Activated CD4-positive, alpha-beta T cell treated with anti-CD3 and anti-CD28 coated beads, Interleukin-2, amount 50 U/mL, for 24 hours (primary cell): ENCODE results near the gene PDHX.

ENCODE experiments used
- DNase-seq, 2 donors: peaks; one replicate each; pipeline ENCODE4 v3.0.0-alpha.2; 2020; ENCODE audit warnings: low read depth in 1 of 2, low spot score in 1 of 2

PDHX gene

DNA sequence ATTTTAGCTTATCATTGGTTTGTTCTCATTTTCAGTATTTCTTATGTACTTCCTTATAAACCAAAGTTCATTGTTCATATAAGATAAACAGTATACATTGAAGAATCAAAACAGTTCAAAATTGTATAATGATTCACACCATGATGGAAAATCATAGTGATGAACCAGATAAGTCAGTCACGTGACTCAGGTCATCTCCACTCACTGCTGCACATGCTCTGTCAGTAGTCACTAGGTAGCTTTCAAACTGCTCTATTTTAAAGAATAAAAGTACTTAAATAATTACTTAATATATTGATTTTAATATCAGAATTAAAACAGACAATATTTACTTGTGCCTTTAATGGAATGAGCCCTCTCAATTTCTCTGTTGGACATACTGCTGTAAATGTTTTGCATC, 37.5 kb downstream of the PDHX start:
- DNase-seq, result no peak

DNA sequence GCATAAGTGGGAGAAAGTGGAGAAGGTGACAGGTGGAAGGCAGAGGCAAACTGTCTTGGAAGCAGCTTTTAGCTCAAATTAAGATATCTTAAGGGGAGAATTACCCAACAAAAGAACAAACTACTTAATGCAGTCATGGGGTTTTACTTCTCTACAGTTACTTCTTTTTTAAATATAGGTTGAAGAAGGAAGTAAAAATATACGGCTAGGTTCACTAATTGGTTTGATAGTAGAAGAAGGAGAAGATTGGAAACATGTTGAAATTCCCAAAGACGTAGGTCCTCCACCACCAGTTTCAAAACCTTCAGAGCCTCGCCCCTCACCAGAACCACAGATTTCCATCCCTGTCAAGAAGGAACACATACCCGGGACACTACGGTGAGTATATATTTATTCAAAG, 40.8 kb downstream of the PDHX start:
- no peak for DNase-seq

DNA sequence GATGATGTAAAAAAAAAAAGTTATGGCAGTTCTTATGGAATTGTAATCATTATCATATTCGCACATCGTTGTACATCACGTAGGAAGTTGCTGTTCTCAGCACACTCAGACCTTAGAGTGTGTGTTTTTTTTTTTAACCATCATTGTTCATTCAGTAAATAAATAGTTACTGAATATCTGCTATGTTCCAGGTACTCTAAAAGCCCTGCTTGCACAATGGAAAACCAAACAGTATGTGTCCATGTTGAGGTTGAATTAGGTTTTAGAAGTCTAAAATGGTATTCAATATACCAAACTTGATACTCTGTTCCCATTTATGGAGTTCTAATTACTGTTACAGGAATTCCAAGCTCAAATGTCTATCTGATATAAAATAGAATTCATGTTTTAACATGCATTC, 41.2 kb downstream of the PDHX start:
- no peak for DNase-seq

DNA sequence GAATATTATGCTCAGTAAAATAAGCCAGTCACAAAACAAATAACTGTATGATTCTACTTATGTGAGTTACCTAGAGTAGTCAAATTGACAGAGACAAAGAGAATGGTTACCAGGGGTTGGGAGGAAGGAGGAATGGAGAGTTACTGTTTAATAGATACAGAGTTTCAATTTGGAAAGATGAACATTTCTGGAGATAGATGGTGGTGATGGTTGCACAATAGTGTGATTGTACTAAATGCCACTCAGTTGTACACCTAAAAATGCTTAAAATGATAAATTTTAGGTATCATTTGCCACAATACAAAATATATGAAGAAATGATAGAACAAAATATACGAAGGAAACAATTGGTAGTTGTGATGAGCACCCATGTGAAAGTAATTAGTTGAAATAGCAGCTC, 43.4 kb downstream of the PDHX start:
- no peak for DNase-seq

DNA sequence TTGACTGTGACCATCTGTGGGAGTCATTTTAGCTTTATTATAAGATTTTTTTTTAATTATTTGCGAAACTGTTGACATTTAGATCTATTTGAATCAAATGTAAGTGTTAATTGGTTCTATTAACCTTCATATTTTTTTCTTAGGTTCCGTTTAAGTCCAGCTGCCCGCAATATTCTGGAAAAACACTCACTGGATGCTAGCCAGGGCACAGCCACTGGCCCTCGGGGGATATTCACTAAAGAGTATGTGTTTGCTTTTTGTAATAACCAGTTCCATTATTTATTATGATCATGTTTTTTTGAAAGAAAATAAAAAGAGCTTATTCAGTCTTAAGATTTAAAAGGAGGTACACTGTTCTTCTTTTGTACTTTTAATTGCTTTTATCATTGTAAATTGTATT, 43.9 kb downstream of the PDHX start:
- DNase-seq, result no peak

DNA sequence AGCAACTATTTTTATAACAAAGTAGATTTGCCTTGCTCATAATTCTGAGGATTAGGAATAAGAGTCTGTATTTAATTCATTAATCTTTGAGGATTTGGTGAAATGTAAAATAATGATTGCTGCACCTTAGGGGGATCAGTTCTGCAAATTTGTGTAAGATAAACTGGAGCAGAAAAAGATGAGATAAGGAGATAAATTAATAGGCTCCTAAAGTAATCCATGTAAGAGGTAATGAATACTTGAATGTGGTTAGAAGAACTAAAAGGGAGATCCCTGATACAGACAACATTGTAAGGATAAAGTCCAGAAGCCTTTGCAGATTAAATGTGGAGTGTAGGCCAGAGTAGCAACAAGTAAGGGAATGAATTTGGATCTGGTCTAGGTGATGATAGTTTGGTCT, 45.6 kb downstream of the PDHX start:
- DNase-seq, result no peak

DNA sequence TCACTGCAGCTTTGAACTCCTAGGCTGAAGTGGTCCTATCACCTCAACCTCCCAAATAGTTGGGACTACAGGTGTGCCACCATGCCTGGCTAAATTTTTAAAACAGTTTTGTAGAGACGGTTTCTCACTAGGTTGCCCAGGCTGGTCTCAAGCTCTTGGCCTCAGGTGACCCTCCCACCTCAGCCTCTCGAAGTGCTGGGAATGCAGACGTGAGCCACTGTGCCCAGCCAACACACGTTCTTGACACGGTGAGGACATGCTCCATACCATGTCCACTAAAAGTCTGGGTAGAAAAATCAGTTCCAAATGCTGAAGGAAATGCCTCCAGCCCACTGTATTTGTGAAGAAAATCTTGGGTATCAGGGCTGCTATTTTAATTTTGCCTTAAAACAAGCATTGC, 46.9 kb downstream of the PDHX start:
- no peak for DNase-seq

DNA sequence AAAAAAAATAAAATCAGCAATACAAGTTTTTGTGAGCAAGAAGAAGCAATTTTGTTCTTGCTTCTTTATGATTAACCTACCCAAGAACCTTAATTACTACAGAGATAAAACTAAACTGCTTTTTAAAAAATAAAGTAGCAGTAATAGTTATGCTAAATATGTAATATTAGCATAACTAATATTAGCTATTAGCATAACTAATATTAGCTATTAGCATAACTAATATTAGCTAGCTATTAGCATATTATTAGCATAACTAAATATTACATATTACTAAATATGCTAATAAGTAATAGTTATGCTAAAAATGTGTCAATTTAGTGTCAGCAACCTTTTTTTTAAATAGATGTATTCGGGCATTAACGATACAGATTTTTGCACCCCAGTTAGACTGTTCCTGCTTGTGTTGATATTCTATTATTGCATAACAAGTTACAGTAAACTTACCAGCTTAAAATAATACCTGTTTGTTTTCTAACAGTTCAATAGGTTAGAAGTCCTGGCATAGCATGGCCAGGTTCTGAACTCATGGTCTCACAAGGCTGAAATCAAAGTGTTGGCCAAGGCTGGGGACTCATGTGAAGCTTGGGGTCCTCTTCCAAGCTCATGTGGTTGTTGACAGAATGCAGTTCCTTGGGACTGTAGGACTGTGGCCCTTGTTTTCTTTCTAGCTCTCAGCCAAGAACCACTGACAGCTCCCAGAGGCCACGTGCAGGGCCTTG, 48.4 kb downstream of the PDHX start:
- DNase-seq, result no peak

DNA sequence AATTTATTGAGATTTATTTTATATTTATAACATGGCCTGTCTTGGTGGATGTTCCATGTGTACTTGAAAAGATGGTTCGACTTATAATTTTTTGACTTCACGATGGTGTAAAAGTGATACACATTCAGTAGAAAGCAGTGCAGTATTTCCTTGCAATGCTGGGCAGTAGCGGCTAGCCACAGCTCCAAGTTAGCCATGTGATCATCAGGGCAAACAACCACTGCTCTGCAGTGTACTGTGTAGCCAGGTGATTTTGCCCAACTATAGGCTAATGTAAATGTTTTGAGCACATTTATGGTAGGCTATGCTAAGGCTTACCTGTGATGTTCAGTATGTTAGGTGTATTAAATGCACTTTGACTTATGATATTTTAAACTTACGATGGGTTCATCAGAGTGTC, 52.4 kb downstream of the PDHX start:
- no peak for DNase-seq

DNA sequence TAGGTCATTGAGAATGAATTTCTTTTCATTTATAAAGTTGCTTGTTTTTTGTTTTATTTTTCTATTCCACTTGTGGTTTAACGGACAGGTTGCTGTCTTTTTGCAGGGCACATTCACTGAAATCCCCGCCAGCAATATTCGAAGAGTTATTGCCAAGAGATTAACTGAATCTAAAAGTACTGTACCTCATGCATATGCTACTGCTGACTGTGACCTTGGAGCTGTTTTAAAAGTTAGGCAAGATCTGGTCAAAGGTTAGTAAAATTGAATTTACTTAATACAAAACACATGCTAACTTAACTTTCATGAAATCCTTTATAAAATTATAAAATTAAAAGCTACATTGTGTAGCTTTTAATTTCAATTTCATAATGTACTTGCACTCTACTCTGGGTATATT, 53.6 kb downstream of the PDHX start:
- no peak for DNase-seq

DNA sequence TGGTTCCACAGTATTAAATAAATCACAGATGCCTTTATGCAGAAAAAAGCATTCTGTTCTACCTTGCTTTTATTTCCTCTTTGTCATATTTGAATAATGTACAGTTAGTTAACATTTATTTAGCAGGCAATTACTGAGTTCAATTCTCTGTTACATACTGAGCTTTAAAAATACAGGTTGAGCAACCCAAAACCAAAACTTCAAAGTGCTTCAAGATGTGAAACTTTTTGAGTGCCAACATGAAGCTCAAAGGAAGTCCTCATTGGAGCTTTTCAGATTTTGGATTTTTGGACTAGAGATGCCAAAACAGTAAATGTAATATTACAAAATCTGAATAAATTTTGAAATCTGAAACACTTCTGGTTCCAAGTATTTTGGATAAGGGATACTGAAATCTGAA, 54.1 kb downstream of the PDHX start:
- DNase-seq, result no peak

DNA sequence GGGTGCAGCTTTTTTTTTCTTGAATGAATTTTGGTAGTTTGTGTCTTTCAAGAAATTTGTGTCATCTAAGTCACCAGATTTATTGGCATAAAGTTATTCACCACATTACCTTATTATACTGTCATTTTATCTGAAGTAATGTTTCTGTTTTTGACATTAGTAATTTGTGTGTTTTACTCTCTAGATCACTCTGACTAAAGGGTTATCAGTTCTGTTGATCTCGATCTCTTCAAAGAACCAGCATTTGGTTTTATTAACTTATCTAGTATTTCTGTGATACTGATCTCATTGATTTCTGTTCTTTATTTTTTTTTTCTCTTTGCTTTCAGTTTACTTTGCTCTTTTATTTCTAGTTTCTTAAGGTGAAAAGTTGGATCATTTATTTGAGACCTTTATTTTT, 55.5 kb downstream of the PDHX start:
- DNase-seq, result no peak

DNA sequence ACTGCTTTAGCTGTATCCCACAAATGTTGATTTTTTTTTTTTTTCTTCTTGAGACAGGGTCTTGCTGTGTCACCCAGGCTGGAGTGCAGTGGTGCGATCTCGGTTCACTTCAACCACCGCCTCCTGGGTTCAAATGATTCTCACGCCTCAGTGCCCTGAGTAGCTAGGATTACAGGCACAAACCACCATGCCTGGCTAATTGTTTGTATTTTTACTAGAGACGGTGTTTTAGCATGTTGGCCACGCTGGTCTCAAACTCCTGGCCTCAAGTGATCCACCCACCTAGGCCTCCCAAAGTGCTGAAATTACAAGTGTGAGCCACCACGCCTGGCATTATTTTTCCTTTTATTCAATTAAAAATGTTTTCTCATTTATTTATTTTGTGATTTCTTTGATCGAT, 55.9 kb downstream of the PDHX start:
- DNase-seq, result no peak

DNA sequence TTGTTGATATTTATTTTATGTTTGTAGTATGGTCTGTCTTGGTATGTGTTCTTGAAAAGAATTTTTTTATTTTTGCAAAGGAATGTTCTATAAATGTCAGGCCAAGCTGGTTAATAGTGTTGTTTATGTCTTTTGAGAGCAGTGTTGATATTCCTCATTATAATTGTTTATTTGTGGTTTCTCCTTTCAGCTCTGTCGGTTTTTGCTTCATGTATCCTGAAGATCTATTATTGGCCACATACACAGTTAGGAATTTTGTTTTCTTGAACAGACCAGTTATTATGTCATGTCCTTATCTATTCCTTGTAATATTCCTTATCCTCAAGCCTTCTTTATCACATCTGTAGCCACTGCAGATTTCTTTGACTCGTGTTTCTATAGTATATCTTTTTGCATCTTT, 56.5 kb downstream of the PDHX start:
- no peak for DNase-seq

DNA sequence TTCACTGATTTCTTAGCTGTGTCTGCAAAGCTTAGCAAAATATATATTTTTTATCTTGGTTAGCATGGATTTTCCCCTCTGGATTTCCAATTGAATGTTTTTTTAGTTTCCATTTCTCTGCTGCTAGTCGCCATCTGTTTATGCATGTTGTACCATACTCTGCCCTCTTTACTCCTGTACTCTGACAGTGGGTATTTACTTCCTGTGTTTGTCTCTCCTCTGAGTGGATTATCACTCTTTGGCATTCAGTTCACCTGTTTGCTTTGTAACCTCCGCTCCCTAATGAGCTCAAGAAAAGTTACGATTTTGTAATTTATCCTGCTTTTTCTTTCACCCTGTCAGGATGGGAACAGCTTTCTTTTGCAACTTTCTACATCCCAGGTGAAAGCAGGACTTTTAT, 59.1 kb downstream of the PDHX start:
- DNase-seq, result no peak

DNA sequence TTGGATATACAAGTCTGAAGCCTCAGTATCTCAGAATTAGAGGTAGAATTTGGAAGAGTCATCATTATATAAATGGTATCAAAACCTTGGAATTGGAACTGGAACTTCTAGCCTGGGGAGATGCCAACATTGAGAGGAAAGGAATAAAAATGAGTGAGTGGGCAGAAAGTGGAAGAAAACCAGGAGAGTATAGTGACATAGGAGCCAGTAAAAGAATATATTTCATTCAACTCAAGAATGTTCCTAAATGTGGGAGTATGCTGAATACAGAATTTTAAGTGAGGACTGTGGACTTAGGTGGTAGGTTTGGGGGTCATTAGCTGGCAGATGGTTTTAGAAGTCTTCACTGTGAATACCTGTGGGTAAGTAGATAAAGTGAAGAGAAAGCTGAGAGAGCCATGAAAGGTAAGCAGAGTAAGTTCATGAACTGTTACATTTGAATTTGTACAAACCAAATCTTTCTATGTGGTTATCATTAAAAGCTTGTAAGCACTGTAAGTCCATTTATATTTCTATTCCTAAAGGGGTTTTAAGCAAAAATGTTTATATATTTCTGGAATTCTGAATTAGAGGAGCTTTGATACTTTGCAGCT, 60.2 kb downstream of the PDHX start:
- no peak for DNase-seq

DNA sequence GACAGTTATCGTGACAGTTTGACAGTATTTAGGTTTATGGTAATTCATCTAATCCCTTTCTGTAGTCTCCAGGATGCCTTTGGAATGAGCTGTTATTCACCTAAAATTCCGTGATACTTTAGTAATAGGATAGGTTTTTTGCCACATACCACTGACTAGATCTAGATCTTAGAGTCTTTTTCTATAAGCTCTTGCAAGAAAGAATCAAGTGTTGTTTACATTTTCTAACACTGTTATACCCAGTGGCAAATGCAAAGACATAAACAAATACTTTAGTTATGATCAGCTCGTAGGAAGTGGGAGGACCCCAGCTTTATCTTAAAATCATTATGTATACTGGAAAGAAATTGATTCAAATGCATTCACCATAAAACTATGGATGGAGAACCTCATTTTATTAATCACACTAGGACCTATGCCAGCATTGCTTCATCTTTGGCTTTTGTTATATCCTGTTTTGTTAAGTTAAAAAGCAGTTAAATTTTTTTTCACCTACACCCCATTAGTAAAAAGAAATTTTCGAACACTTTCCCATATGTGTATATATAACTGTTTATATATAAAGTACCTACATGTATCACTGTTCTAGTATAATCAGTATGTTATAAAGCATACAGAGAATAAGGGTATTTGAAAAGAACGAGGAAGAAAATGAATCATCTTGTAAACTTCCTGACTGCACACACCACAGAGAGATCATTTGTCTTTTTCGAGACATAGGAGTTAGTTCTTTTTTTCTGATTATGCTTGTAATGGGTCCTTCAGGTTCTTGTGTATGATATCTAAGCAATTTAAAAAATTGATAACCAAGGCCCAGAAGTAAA, 60.9 kb downstream of the PDHX start:
- DNase-seq, result no peak

DNA sequence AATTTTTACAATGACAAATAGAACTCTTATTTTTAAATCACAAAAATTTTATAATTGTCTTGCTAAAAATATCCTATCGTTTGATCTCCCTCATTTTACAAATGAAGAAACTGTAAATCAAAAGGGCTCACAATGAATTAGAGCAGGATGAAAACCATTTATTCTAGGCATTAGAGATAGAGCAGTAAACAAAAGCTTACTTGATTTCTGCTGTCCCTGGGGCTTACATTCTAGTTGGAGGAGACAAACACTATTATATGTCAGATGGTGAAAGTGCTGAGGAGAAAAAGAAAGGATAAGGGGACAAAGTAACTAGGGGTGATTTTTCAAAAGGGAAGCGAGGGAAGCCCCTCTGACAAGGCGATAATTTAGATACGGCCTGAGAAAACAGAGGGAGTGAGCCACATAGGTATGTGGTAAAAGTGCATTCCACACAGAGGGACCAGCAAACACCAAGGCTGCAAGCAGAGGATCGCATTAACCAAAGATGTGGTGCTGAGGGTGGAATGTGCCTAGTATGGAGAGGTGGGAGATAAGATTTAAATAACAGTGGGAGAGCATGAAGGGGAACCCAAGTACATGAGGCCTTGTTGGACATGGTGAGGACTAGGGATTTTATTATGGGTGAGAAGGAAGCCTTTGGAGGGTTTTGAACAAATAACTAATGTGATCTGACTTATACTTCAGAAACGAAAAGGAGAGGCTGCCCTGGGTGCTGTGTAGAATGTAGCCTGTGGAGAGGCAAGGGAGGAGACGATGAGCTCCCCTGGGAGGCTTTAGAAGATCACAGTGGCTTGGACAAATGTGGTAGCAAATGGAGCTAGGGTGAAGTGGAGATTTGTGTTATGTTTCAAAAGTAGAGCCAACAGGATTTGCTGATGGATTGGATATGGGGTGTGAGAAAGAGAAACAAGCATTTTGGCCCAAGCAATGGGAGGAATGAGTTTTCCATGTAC, 62.1 kb downstream of the PDHX start:
- DNase-seq, result no peak

DNA sequence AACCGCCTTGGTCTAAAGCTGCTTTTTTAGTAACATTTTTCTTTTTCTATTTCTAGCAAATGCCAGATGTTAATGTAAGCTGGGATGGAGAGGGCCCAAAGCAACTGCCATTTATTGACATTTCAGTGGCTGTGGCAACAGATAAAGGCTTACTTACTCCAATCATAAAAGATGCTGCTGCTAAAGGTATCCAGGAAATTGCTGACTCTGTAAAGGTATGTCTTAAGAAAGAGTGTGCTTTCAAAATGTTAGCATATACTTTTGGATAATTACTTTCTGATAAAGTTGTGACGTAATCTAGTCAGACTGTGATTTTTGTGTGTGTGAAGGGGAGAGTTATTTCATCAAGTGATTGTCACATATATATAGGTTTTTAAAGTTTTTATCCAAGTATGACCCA, 68.1 kb downstream of the PDHX start:
- no peak for DNase-seq

DNA sequence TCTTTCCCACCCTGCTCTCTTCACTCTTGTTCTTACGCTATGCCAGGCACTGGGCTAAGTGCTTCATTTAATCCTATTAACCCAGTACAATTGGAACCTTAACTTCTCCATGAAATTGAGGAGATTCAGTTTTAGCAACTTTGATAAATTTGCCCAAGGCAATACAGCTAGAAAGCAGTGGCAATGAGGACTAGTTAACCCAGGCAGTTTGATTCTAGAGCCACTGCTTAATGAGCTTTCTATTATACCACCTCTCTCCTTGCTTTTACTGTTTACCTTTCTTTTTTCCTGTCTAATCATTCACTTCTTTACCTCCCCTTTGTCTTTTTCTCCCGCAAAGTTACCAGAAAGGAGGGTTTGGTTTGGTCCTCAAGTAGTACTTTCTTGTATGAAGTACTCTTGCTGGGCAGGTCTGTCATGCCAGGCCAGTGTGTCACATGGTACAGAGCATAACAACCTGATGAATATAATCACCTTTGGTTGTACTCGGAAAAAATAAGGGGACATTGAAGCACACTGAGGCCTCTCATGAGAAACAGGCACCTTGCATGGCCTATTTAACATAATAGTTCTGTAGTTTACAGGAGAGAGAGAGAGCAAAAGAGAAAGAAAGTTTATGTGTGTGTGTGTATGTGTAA, 70.6 kb downstream of the PDHX start:
- DNase-seq, result no peak

DNA sequence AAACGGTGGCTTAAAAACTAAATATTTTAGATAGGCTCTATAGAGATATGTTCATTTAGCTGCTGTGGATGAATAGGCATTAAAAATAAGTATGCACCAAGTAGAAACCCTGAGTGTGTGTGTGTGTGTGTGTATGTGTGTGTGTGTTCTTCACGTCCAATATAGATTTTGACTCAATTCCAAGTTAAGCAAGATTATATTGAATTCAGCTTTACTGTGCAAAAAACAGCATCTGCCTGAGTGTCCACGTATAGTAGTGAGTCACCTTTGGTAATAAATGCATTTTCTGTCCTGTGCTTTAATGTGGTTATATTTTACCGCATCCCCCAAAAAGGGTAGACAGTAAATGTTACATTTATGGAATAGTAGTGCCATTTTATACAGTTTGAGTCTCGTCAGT, 71.2 kb downstream of the PDHX start:
- no peak for DNase-seq
